ENCODE measurements around the gene SNAPC2.
"Not testable (repeated sequence)": the region's sequence is repeated elsewhere in the genome, so short reads cannot be mapped to it uniquely, and the experiment has no call there.

The SNAPC2 gene

DNA sequence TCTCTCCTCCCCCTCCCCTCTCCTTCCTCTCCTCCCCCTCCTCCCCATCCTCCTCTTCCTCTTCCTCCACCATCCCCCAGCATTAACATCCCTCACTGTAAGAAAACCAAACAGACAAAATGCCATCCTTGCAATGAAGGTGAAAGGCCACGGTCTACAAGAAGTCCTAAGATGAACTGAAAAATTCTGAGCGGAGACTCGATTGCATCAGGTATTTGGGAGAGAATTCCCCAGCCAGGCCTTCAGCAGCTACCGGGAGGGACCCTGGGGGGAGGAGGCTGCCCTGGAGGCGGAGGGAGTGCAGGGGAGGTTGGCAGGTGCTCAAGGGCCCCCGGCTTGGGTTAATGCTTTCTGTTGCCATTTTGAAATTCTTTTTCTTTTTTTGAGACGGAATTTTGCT, 33.4 kb downstream of the SNAPC2 start:
- ATAC-seq = no peak
- Mint-ChIP-seq H3K27me3 (no peaks in the 10 kb centered on the region), H3K4me1 (peaks cover 8% of the 10 kb centered on the region), H3K27ac (no peak overlapping the region), H3K36me3 (peaks cover 17% of the 10 kb centered on the region), H3K9me3 (no peaks in the 10 kb centered on the region), H3K4me3 (no peak overlapping the region)

DNA sequence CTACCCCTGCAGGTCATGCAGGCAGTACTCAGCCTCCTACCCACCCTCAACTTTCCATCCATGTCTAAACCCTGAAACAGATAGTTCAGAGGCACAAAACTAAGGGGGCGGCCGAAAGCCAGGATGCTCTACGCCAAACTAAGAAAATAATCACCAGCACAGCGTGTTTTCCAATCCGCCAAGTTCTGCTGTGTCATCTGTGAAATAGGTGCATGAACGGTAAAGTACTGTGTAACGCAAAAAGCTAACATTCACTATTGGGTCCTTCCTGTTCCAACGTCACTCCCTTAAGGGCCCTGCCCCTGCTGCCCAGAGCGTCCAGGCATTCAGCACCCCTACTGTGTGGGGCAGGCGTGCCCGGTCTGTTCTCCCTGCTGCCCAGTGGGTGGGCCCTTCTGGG, 35.6 kb downstream of the SNAPC2 start:
- Mint-ChIP-seq H3K9me3 (no peaks in the 10 kb centered on the region), H3K36me3 (peaks cover 22% of the 10 kb centered on the region), H3K4me1 (peaks cover 8% of the 10 kb centered on the region), H3K4me3 (no peak overlapping the region), H3K27ac (no peak overlapping the region), H3K27me3 (no peaks in the 10 kb centered on the region)
- no peak for ATAC-seq

DNA sequence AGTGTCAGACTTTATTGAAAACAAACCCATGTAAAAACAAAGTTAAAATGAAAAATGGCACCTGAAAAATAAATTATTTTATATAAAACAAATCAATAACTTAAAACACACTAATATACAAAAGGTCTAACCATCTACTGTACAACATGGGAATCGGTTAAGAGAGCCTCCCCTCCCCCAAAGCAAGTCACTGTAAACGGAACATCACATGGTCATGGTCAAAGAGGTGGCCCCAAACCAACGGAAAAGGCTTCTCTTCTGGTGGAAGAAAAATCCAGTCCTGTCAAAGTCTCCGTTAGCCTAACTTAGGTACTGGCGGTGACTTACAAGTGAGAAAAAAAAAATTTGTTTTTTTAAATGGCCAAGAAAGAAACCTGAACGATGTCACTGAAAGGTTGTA, 39.1 kb downstream of the SNAPC2 start:
- Mint-ChIP-seq H3K4me3 (no peak overlapping the region), H3K27me3 (no peaks in the 10 kb centered on the region), H3K4me1 (peaks cover 8% of the 10 kb centered on the region)

DNA sequence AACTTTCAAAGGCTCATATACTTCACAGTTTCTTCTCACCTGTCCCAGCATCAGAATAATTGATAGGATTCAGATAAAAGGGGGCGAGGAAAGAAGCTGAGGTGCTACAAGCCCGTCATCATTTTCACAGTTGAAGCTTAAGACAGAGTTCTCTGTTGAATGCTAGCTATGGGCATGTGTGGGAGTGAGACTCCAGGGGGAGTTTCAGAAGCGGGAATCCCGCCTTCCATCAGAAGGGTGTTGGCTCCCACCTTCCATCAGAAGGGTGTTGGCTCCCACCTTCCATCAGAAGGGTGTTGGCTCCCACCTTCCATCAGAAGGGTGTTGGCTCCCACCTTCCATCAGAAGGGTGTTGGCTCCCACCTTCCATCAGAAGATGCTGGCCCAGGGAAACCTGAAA, 40.9 kb downstream of the SNAPC2 start:
- peaks cover 48% of the 10 kb centered on the region for H3K36me3 Mint-ChIP-seq
- H3K9me3 Mint-ChIP-seq, H3K4me1 Mint-ChIP-seq, ATAC-seq, H3K4me3 Mint-ChIP-seq, H3K27me3 Mint-ChIP-seq, H3K27ac Mint-ChIP-seq: not testable (repeated sequence)

More for the DNA sequence above, 39.1 kb downstream of the SNAPC2 start:
- H3K27ac Mint-ChIP-seq = no peak overlapping the region
- no peak for ATAC-seq
- no peaks in the 10 kb centered on the region for H3K9me3 Mint-ChIP-seq
- peaks cover 35% of the 10 kb centered on the region for H3K36me3 Mint-ChIP-seq

DNA sequence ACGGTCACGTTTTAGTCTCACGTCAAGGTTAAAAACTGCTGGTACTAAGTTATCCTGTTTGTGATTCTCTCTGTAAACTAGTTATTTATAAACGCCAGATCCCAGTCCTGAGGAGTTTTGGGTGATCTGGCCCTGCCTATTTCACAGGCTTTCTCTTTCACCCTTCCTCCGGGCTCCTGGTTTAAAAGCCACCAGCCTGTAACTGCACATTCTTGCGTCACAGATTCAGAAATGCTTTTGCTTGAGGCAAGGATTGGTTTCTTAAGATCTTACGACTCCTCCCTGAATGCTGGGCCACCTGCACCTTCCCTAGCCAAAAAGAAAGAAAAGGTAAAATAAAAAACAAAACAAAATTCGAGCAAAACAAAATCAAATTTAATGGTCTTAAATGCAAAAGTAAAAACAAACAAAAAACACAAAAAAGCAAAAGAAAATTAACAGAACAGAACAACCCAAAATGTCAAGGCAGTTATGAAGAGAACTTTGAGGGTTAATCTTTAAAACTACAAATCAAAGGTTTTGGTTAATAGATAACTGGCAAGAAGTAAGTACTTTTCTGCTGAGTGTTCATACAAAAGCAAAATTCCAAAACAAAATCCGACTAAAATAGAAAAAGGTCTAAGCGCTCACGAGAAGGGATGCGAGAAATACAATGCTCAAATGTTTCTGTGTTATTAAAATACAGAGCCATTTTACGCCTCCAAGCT, 41.9 kb downstream of the SNAPC2 start:
- Mint-ChIP-seq H3K27ac (no peak overlapping the region), H3K4me1 (peaks cover 4% of the 10 kb centered on the region), H3K4me3 (no peak overlapping the region), H3K9me3 (no peaks in the 10 kb centered on the region), H3K36me3 (peaks cover 46% of the 10 kb centered on the region), H3K27me3 (no peaks in the 10 kb centered on the region)
- no peak for ATAC-seq

DNA sequence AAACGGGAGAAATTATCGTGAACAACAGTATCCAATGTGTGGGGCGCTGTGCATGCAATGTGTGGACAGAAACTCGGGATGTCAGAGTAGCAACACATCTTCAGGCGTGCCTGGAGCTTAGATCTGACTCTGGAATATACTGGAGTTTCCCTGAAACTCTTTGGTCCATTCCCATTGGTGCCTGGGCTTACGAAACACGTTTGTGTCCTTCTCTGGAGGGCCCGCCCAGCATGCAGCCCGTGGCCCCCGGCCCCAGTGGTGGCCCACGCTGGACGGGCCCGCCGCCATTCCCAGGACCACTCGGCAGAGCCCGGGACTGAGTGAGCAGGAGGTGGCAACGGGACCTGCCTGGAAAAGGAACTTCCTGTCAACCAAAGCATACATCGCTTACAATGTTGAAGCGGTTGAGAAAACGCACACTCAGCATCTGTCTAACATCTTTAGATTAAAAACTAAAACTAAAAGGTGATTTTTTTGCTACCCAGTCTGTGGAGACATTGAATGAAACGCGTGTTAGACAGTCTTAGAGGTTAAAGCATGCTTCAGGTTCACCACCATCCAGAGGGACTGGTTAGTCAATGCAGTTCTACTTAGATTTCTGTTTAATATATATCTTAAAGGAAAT, 42.6 kb downstream of the SNAPC2 start:
- H3K27me3 Mint-ChIP-seq = no peaks in the 10 kb centered on the region
- no peak overlapping the region for H3K4me3 Mint-ChIP-seq
- H3K36me3 Mint-ChIP-seq = peaks cover 49% of the 10 kb centered on the region
- H3K27ac Mint-ChIP-seq = no peak overlapping the region
- H3K9me3 Mint-ChIP-seq = no peaks in the 10 kb centered on the region
- no peak for ATAC-seq
- H3K4me1 Mint-ChIP-seq = no peaks in the 10 kb centered on the region

DNA sequence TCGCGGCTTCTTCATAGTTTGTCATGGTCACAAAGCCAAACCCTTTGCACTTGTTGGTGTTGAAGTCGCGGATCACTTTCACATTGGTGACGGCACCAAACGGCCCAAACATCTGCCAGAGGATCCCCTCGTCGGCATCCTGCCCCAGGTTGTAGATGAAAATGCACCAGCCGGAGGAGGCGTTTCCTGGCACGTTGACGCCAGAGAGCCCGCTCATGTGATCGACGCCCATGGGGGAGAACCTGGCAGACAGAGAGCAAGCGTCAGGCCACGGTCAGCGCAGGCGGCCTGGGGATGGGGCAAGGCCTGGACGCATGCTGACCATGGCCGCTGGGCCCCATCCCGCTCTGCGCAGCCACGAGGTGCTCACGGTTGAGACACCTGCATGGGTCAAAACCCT, 43.4 kb downstream of the SNAPC2 start:
- H3K4me3 Mint-ChIP-seq = no peak overlapping the region
- no peak overlapping the region for H3K27ac Mint-ChIP-seq
- H3K4me1 Mint-ChIP-seq = no peaks in the 10 kb centered on the region
- H3K36me3 Mint-ChIP-seq = peaks cover 49% of the 10 kb centered on the region
- no peaks in the 10 kb centered on the region for H3K27me3 Mint-ChIP-seq
- no peak for ATAC-seq
- no peaks in the 10 kb centered on the region for H3K9me3 Mint-ChIP-seq

DNA sequence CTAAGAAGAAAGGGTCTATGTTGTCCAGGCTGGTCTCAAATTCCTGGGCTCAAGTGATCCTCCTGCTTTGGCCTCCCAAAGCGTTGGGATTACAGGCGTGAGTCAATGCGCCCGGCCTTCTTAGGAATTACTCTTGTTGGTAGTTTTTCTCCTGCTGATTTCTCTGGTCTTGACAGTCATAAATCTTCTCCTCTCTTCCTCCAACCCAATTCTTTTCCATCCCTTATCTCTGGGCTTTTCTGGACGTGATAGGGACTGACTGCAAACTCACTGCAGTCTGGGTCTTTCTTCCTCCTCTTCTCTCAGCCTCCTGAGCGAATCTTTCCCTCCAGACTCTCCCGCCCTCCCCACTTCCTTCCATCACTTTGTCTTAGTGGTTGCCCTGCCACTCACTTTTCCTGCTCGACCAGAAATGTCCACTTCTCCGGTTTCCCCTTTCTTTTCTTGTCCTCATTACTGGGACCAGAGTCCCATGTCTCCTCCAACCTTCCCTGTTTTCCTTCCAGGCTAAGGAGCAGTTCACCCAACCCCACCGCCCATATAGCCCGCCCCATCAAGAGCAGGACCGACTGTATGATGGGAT, 45.2 kb downstream of the SNAPC2 start:
- peaks cover 50% of the 10 kb centered on the region for H3K36me3 Mint-ChIP-seq
- no peak overlapping the region for H3K27ac Mint-ChIP-seq
- no peak overlapping the region for H3K4me3 Mint-ChIP-seq
- no peaks in the 10 kb centered on the region for H3K4me1 Mint-ChIP-seq
- H3K27me3 Mint-ChIP-seq = no peaks in the 10 kb centered on the region
- ATAC-seq = no peak
- H3K9me3 Mint-ChIP-seq = no peaks in the 10 kb centered on the region

DNA sequence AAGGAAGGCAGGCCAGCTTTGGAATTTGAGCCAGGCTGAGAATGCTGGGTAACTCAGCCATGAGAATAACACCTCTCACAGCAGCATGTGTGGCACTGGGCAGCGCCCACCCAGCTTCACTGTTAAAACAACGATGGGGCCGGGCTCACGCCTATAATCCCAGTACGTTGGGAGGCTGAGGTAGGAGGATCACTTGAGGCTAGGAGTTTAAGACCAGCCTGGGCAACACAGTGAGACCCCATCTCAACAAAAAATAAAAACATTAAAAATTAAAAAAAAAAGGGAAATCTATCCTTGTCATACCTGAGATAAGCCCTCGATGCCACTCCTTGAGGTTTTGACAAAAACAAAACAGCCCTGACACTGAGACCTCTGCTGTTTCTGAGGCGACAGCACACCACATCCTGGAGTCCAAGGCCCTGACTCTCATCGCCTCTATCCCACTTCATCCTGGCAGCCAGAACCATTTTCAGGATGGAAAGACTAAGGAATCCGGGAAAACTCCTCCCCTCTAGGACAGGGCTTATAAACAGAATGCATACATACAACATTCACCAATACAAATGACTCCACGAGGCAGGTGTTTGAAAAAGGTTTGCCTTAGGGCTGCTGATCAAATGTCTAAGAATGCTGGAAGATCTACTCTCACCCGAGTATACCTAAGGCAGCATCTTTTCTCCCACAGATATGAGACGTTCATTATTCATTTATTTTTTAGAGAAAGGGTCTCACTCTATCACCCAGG, 46.0 kb downstream of the SNAPC2 start:
- no peak overlapping the region for H3K4me3 Mint-ChIP-seq
- ATAC-seq = no peak
- no peak overlapping the region for H3K27ac Mint-ChIP-seq
- no peaks in the 10 kb centered on the region for H3K9me3 Mint-ChIP-seq
- H3K36me3 Mint-ChIP-seq = peaks cover 51% of the 10 kb centered on the region
- no peaks in the 10 kb centered on the region for H3K4me1 Mint-ChIP-seq
- H3K27me3 Mint-ChIP-seq = no peaks in the 10 kb centered on the region

DNA sequence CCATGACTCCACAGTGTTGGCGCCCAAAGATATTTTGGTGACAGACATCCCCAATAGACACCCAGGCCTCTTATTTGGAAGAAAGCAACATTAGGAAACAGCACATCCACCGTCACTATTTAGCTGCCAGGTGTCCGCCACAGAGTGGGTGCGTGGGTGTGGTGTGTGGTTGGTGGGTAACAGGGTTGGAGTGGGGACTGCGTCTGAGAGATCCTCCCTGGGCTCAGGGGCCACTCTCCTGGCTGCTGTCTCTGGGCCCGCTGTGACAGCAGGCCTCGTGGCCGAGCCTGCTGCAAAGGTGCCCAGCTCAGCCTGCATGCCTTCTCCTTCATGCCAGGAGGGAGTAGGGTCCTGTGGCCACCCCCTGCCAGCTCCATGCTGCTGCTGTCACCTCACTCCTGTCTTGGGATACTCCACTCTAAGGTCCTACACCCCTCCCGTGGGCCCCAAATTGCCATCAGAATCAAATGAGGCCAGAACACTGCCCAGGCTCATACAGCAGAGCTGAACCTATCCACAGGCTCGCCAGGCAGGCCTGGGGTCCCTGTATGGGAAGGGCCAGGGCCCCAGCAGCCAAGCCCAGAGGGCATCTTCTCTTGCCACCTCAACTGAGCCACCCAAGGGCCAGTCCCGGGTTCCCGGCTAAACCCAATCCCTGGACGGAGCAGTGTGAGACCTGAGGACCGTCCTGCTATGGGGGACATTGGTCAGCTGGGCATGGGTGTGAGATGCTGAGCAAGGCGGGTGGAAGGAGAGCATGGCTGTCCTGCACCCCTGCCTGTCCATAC, 48.1 kb downstream of the SNAPC2 start:
- H3K4me3 Mint-ChIP-seq = no peak overlapping the region
- no peak for ATAC-seq
- H3K9me3 Mint-ChIP-seq = no peaks in the 10 kb centered on the region
- no peaks in the 10 kb centered on the region for H3K4me1 Mint-ChIP-seq
- H3K27me3 Mint-ChIP-seq = no peaks in the 10 kb centered on the region
- no peak overlapping the region for H3K27ac Mint-ChIP-seq
- H3K36me3 Mint-ChIP-seq = peaks cover 44% of the 10 kb centered on the region

DNA sequence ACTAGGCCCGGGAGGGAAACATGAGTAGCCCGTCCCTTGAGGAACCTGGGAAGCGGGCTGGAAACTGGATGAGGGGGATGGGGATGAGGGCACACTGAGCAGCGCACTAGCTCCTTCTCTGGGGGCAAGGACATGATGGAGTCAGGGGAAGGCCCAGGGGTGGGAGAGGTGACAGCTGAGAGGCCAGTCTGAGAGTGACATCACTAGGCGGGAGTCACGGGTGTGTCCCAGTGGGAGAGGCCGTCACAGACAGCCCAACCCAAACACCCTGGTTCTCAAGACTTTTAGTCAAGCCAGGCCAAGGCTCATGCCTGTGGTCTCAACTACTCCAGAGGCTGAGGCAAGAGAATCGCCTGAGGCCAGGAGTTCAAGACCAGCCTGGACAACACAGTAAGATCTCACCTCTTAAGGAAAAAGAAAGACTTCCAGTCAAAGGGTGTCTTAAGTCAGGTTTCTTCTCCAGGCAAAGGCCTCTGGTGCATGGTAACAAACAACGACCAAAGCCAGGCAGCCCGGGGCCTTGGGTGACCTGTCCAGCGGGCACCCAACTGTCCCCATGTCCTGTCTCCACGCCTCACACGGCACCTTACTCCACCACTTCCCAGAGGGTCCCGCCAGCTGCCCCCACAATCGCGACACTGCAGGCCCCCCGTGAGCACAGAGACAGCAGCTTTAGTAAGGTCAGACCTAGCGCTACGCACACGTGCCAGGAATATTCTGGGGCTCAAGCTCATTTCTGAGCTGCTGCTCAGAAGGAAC, 48.8 kb downstream of the SNAPC2 start:
- H3K9me3 Mint-ChIP-seq = no peaks in the 10 kb centered on the region
- no peaks in the 10 kb centered on the region for H3K27me3 Mint-ChIP-seq
- no peak for ATAC-seq
- H3K36me3 Mint-ChIP-seq = peaks cover 50% of the 10 kb centered on the region
- no peaks in the 10 kb centered on the region for H3K4me1 Mint-ChIP-seq
- no peak overlapping the region for H3K27ac Mint-ChIP-seq
- no peak overlapping the region for H3K4me3 Mint-ChIP-seq

DNA sequence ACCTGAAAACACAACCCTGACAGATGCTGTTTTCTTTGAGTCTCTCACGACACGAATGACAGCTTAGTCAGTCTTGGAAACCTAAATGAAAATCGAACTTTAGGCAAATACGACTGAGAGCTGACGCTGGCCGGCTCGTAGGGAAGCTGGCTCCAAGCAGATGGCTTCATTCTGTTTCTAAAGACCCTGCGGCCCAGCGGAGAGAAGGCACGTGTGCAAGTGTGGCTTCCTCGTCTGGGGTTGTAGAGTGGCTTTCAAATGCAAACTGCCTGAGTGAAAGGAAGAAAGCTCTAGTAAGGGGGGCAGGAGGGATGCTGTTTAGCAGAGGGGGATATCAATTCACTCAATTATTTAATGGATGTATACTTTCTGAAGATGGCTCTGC, 49.4 kb downstream of the SNAPC2 start:
- H3K4me3 Mint-ChIP-seq = no peak overlapping the region
- no peak for ATAC-seq
- H3K36me3 Mint-ChIP-seq = peaks cover 52% of the 10 kb centered on the region
- no peaks in the 10 kb centered on the region for H3K9me3 Mint-ChIP-seq
- H3K27me3 Mint-ChIP-seq = no peaks in the 10 kb centered on the region
- H3K27ac Mint-ChIP-seq = no peak overlapping the region
- H3K4me1 Mint-ChIP-seq = no peaks in the 10 kb centered on the region

DNA sequence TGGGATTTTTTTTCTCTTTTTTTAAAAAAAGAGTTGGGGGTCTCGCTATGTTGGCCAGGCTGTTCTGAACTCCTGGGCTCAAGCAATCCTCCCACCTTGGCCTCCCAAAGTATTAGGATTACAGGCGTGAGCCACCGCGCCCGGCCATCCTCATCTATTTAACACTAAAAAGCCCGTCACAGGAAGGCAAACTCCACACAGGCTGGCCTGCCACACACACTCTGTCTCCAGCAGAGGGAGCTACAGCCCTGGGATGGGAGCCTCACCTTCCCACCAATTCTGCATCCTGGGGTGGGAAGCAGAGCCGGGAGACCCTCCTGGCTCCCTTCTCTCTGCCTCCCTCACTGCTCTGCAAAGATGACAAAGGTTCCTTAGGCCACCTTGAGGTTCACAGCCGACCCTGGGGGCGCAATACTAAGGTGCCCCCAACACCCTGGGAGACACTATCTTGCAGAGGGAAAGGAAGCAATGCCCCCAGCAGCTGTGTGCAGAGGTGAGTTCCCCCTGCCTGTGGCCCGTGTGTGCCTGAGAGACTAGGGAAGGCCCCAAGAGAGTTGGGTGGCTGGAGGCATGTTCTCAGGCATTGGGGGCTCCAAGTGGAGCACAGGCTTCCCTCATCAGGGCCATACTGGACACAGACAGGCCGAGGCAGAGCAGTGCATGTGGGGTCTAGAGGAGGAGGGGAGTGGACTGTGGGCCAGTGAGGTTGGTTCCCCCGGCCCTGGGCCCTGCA, 50.7 kb downstream of the SNAPC2 start:
- Mint-ChIP-seq H3K27me3 (no peaks in the 10 kb centered on the region), H3K4me1 (no peaks in the 10 kb centered on the region), H3K27ac (no peak overlapping the region), H3K9me3 (no peaks in the 10 kb centered on the region), H3K4me3 (peak overlapping the region; percentile 27), H3K36me3 (peaks cover 46% of the 10 kb centered on the region)
- no peak for ATAC-seq

Measured in stimulated activated memory B cell treated with anti-CD40 and anti-IgM and Interleukin-4, amounts not matched to agents 10 μg/mL and 1 μg/mL and 100 μg/mL, for 72 hours (primary cell).